Renal pelvis (tissue), 4 donors: ENCODE data around the gene CEP85. TPM values are rescaled to one million over a fixed set of nuclear protein-coding genes. Genes with fewer than 3 reads are reported as not detected.
"Not testable (repeated sequence)": the region's sequence is repeated elsewhere in the genome, so short reads cannot be mapped to it uniquely, and the experiment has no call there.

Experiments
- DNase-seq: peaks from one replicate; pipeline ENCODE4 v3.0.0-alpha.2; 2013
- polyA plus RNA-seq, 3 donors: library from polyadenylated mRNA; unstranded; fragments of 120-200 nt; gene quantifications; one replicate each; pipeline ENCODE4 v1.2.1, GENCODE V29; 2013; ENCODE audit not compliant: insufficient read length in 3 of 3

CEP85 gene
- polyA plus RNA-seq, 3 donors: 16.2 to 22.5 (median 20.9) TPM

- no peak for DNase-seq
Observed at GRCh38 chr1:26289158-26290059, 55.4 kb downstream of the CEP85 start.

DNA sequence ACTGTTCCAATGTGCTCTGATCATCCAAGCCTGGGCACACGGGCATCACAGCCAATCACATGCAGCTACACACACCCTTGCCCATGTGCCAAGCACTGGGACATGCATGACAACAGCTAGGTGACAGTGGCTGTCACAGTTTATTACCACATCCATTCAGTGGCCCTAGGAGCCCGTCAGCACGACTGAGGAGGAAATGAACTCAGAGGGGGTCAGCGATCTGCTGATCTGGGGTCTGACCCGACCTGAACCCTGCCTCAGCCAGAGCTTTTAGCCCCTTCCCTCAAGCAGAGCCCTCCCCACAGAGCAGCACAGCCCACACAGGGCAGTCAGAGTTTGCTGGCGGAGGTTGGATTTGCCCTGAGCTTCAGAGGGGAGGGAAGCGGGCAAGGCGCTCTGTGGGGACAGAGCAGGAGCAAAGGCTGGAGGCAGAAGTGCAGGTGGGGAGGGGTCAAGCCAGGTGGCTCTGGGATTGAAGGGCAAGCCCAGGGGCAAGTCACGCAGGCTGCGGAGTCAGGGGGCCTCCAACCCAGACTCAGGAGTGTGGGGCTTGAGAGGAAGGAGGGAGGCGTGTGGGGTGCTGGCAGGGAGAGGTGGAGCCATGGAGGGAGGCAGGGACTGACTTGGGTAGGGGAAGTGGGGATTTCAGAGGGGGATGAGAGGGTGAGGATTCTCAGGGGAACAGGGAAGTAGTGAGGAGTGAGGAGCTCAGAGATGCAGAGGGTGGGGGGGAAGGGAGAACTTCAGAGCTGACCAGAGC is 56.3 kb downstream of the CEP85 start:
- no peak for DNase-seq

DNA sequence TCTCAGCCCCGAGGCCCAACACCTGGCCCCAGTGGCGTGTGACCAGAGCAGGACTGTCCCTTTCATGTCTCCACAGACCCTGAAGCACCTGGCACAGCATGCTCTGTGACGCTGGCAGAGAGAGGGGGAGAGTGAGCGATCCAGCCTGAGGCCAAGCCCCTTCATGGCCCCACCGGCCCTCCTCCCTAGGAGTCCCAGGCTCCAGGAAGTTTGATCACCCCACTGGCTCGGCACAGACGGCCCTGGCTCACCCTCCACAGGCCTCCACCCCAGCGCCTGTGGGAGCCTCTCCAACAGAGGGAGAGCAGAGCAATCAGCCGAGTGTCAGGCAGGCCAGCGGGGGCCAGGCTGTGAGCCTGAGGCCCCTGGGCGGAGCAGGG is 56.9 kb downstream of the CEP85 start:
- DNase-seq: no peak

- no peak for DNase-seq
Observed at GRCh38 chr1:26291433-26291832, 57.4 kb downstream of the CEP85 start.

GRCh38 chr1:26291939-26292338 is 57.9 kb downstream of the CEP85 start:
- no peak for DNase-seq

DNA sequence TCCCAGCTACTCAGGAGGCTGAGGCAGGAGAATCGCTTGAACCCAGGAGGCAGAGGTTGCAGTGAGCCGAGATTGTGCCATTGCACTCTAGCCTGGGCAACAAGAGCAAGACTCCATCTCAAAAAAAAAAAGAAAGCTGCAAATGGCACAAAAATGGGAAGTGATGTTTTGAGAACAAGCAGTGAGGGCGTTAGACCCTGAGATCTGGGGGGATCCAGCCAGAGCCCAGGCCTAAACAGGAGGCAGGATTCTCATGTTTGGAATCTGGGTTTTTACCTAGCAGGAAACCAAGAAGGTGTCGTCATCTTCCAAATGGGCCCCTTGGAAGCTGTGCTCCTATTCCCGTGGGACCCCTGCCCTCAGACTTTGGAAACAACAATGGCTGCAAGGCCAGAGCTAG is 58.7 kb downstream of the CEP85 start:
- not testable (repeated sequence) for DNase-seq

DNA sequence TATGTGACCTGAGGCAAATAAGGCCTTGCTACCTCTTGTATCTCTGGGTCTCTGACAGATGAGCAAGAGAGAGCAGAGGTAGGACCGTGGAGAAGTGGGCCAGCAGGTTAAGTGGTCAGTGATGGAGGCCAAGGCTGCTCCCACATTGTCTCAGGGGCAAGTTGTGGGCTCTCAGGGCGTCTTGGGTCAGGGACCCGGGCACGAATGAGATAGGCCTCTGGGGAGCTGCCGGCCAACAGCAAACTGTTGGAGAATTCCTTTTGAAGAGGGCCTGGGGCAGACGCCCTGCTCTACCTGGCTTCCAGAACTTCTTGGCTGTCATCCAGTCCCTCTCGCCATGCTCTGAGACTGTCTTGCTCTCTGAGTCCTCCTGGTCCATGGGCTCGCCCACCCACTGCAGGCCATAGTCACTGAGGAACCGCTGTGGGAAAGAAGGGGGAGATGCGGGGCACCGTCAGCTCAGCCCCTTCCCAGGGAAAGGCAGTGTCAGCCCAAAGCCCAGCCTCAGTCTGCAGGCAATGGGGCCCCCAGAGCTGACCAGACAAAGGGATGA is 60.0 kb downstream of the CEP85 start:
- DNase-seq: no peak

DNA sequence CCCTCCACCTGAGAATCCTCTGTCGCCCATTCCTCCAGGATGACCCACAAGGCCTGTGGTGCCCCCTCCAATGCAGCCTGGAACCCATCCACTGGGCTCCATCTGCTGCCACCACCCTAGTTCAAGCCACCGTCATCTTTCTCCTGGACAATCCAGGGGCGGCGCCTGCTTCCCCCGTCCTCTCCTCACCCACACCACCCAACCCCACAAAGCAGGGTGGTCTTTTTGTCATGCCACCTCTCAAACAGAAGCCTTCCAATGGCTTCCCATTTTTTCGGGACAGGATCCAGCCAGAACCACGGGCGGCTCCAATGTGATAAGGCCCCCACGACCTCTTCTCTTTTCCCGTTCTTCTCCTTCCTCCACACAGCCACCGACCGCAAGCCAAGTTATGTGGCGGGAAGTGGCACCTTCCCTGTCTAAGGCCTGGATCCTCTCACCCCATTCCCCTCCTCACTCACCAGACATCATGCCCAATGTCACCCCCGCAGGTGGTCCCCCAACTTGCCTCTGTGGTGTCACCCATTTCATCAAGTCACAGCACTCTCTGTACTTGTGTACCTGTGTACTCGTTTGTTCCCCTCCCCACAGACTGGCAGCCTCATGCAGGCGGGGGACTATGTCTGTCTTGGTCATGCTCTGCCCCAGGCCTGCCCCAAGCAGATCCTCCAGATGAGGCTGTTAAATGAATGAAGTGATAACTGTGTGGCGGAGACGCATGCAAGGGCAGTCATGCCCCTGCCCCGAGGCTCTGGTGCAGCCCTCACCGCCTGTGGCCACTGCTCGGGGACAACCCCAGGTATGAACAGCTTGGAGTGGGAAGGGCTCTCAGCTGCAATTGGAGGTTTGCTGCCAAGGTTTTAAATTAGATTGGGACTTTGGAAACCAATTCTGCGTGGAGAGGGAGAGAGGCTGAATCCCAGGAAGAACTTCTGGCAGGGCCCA is 61.5 kb downstream of the CEP85 start:
- DNase-seq: no peak

GRCh38 chr1:26296340-26297056 is 62.5 kb downstream of the CEP85 start:
- DNase-seq: no peak

- no peak for DNase-seq
Observed at GRCh38 chr1:26297057-26297790, 63.2 kb downstream of the CEP85 start.

DNA sequence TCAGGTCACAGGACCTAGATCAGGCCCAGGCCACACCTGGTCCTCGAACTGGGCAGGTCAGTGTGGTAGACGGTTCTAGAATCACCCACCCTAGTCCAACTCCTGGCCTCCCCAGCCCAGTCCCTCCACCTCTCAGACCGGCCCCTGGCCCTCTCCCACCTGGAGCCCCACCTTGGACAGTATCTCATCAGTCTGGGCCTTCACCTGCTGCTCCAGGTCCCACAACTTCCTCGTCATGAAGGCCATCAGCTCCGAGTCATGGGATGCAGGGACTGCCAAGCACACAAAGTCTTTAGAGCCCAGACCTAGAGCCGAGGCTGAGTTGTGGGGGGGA is 63.8 kb downstream of the CEP85 start:
- DNase-seq: no peak

GRCh38 chr1:26300578-26301275 is 66.7 kb downstream of the CEP85 start:
- DNase-seq: no peak

GRCh38 chr1:26302733-26303405 is 68.9 kb downstream of the CEP85 start:
- no peak for DNase-seq

- no peak for DNase-seq
Observed at GRCh38 chr1:26305667-26306289, 71.8 kb downstream of the CEP85 start.

GRCh38 chr1:26306290-26307229 is 72.6 kb downstream of the CEP85 start, which contains the start of gene UBXN11:
Gene UBXN11, minus strand, starts transcription at chr1:26306636. Its CDS starts 3,753 bp downstream, at chr1:26302883.
- DNase-seq: peak; percentile 94

DNA sequence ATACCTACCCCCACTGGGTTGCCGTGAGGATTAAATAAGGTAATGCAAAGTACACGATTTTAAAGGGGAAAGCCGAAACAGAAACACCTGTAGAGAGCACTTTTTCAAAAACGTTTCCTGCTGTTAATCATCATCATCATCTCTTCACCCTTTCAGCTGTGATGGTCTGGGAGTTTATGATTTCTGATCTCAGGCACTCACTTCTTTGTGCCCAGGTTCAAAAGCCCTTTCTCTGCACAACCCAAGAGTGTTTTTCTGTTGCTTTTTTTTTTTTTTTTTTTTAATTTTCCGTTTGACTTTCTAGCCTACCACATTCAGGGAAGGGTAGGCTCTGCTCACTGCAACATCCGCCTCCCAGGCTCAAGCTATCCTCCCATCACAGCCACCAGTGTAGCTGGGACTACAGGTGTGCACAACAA is 73.4 kb downstream of the CEP85 start:
- DNase-seq: no peak
